ENCODE data around the gene CENPO.

DNA sequence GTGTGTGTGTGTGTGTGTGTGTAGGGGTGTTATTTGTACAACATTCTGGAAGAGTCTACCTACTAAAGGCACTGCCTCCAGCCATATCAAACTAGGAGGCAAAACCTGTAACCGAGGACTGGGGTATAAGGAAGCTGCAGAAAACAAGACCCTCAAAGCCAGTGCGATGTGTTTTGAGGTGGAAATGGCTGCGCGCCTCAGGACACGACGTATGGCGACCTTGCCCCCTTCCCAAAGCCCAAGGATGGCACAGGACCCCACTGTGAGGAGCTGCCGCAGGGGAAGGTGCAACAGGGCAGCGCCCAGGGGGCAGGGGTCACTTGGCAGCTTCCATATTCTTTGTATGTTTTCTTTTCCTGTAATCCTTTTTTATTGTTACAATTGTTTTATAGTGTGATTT lies 59.8 kb downstream of the CENPO start:
- TF ChIP-seq, protein P1, sequence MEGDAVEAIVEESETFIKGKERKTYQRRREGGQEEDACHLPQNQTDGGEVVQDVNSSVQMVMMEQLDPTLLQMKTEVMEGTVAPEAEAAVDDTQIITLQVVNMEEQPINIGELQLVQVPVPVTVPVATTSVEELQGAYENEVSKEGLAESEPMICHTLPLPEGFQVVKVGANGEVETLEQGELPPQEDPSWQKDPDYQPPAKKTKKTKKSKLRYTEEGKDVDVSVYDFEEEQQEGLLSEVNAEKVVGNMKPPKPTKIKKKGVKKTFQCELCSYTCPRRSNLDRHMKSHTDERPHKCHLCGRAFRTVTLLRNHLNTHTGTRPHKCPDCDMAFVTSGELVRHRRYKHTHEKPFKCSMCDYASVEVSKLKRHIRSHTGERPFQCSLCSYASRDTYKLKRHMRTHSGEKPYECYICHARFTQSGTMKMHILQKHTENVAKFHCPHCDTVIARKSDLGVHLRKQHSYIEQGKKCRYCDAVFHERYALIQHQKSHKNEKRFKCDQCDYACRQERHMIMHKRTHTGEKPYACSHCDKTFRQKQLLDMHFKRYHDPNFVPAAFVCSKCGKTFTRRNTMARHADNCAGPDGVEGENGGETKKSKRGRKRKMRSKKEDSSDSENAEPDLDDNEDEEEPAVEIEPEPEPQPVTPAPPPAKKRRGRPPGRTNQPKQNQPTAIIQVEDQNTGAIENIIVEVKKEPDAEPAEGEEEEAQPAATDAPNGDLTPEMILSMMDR (conservative IDR thresholded peaks at IDR 0.05) = no peak
- TF ChIP-seq ZFX (IDR thresholded peaks at IDR 0.05) = no peak

Data from C4-2B (cell line).